Adrenal gland (tissue), 12 donors: Measurements from ENCODE around the gene SIRT5. TPM values are rescaled to one million over a fixed set of nuclear protein-coding genes. Genes with fewer than 3 reads are reported as not detected.

Experiments used
- DNase-seq, 7 donors: peaks; one replicate each; pipeline ENCODE4 v3.0.0-alpha.2; 2019 to 2020
- H3K27ac ChIP-seq, 5 donors: fragments of 200-600 bp; sonication (generic) in 4 of 5; 1 replicate in 3 of 5; 2 replicates in 2 of 5; pipeline versions ENCODE4 v1.5.1 to v1.8.0; 2016 to 2020; ENCODE audit warnings: mild to moderate bottlenecking in 1 of 5
- H3K27me3 ChIP-seq: fragments of 200-600 bp; 2 replicates; pipeline ENCODE4 v1.8.0; 2021
- H3K36me3 ChIP-seq, 2 donors: fragments of 200-600 bp; replicated peaks in 1 of 2; 1 replicate in 1 of 2; 2 replicates in 1 of 2; pipeline versions ENCODE4 v1.5.1 to v1.8.0; 2018 to 2022
- H3K4me1 ChIP-seq, 2 donors: fragments of 200-600 bp; replicated peaks in 1 of 2; 1 replicate in 1 of 2; 2 replicates in 1 of 2; pipeline versions ENCODE4 v1.5.1 to v1.8.0; 2018 to 2021
- H3K4me3 ChIP-seq, 4 donors: fragments of 200-600 bp; sonication (generic) in 3 of 4; one replicate each; pipeline ENCODE4 v1.5.1; 2016 to 2018
- H3K9me3 ChIP-seq, 3 donors: fragments of 200-600 bp; sonication (generic) in 1 of 3; replicated peaks in 1 of 3; 1 replicate in 2 of 3; 2 replicates in 1 of 3; pipeline versions ENCODE4 v1.5.1 to v1.8.0; 2016 to 2021
- POLR2A ChIP-seq, 2 donors: fragments of 450-650 bp; IDR thresholded peaks; one replicate each; pipeline ENCODE4 v1.6.1; 2017; ENCODE audit warnings: antibody characterized with exemption in 2 of 2, mild to moderate bottlenecking in 2 of 2, moderate library complexity in 1 of 2
- WGBS, 4 donors: extraction: QIAGEN DNeasy Blood & Tissue Kit in 2 of 4; methylation state at CpG; one replicate each; pipeline versions ENCODE4 v1.1.5 to v1.1.7; 2013 to 2017; 5-methylcytosine and 5-hydroxymethylcytosine counted together
- intact Hi-C, 2 donors: fragments of 100-400 bp; cut with DNase I; formaldehyde crosslinking; loops; one replicate each; pipeline versions ENCODE4 v1.14.1 to v1.15.0; 2022 to 2023
- polyA plus RNA-seq, 3 donors: library from polyadenylated mRNA; stranded (reverse); fragments of 200-250 nt in 2 of 3; fragments of 350-450 nt in 1 of 3; fragmentation: Illumina TruSeq in 1 of 3; extraction: RNeasy Lipid Tissue Mini Kit (QIAGEN cat#74804) in 1 of 3; gene quantifications; one replicate each; pipeline ENCODE4 v1.2.3, GENCODE V29; 2013 to 2014
- total RNA-seq, 9 donors: library from RNA; depleted of rRNA in 4 of 9; stranded (reverse); fragments of >200 nt in 4 of 9; fragments of 120-200 nt in 1 of 9; fragmentation: NEBNext Ultra II Directional in 1 of 9; extraction: Animal tissue kit (Norgen Biotek cat#: 25700) in 1 of 9; gene quantifications; one replicate each; pipeline versions ENCODE4 v1.1.0 to v1.2.4, GENCODE V29; 2013 to 2023
- TF ChIP-seq, protein P1 (sequence below), 6 experiments: fragments of 450-650 bp in 4 of 6; fragments of 200-600 bp in 2 of 6; sonication (generic) in 1 of 6; IDR thresholded peaks; 1 replicate in 5 of 6; 2 replicates in 1 of 6; pipeline versions ENCODE4 v1.5.1 to v1.8.0; 2016 to 2021; ENCODE audit warnings: antibody characterized with exemption in 6 of 6, mild to moderate bottlenecking in 2 of 6, moderate library complexity in 1 of 6
- donor health status: healthy with polysubstance abuse.
- donor health status: Bipolar disorder and iron deficiency.
- donor health status: DM: yes; HTN: yes; CAD: no.
- donor health status: DM: no; HTN: no; CAD: no.
- donor health status: DM: no; HTN: no; CAD: no.
- donor health status: DM: yes; HTN: yes; CAD: no.

The SIRT5 gene
- total and polyA plus RNA-seq, 12 donors, result 6.6 to 18.2 (median 11.1) TPM

DNA sequence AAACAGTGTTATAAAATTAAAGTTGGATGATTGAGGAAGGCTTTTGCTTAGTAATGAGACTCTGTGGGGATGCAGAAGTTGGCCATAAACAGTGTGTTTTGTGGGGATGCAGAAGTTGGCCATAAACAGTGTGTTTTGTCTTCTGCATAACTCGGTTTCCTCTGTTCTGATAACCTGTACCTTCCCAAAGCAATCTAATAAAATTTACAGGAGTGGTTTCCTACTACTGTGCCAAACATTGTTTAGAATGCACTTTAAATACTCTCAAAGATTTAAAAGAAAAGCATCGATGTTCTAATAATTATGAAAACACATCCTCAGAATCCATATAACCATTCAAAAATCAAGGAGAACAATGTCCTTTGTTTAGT lies 36.9 kb upstream of the SIRT5 start:
- intact Hi-C loops, result loop anchor here (5.0 kb wide), 1 partner anchor 200 kb away; no protein-coding TSS in a partner anchor
- Histone ChIP-seq H3K4me3 (no peak overlapping the region), H3K36me3 (no peaks in the 10 kb centered on the region), H3K4me1 (no peaks in the 10 kb centered on the region), H3K27me3 (no peaks in the 10 kb centered on the region), H3K27ac (no peak overlapping the region), H3K9me3 (no peaks in the 10 kb centered on the region)
- WGBS, 4 donors, result 55 to 73% (median 63%) methylated on average over 2 of the region's 2 CpGs
- DNase-seq, result no peak
- TF ChIP-seq POLR2A (IDR thresholded peaks at IDR 0.05), result no peak
- TF ChIP-seq, protein P1, sequence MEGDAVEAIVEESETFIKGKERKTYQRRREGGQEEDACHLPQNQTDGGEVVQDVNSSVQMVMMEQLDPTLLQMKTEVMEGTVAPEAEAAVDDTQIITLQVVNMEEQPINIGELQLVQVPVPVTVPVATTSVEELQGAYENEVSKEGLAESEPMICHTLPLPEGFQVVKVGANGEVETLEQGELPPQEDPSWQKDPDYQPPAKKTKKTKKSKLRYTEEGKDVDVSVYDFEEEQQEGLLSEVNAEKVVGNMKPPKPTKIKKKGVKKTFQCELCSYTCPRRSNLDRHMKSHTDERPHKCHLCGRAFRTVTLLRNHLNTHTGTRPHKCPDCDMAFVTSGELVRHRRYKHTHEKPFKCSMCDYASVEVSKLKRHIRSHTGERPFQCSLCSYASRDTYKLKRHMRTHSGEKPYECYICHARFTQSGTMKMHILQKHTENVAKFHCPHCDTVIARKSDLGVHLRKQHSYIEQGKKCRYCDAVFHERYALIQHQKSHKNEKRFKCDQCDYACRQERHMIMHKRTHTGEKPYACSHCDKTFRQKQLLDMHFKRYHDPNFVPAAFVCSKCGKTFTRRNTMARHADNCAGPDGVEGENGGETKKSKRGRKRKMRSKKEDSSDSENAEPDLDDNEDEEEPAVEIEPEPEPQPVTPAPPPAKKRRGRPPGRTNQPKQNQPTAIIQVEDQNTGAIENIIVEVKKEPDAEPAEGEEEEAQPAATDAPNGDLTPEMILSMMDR (IDR thresholded peaks at IDR 0.05), result no peak

DNA sequence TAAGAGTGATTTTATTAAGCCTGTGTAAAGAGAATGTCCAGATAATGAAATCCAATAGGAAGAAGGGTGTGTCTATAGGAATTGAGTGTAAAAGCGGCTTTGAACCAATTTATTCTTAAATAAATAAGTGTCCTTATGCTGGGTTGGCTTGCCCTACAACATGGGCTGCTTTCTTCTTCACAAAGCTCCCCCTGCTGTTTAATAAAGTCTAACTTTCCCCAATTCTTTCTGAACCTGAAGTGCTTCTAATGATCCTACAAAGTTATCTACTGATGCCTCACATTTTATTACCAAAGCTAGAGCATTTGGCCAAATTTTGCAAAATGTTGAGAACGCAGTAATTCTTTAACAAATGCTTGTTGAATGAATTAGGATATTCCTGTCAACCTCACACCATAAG lies 36.3 kb upstream of the SIRT5 start:
- WGBS, 4 donors, result 45 to 58% (median 57%) methylated on average over 2 of the region's 2 CpGs
- no peak overlapping the region for H3K27ac ChIP-seq
- no peaks in the 10 kb centered on the region for H3K9me3 ChIP-seq
- DNase-seq, result peak in 1 of 7 donors; percentile 15
- H3K4me3 ChIP-seq, result no peak overlapping the region
- H3K4me1 ChIP-seq, result no peaks in the 10 kb centered on the region
- no peaks in the 10 kb centered on the region for H3K36me3 ChIP-seq
- no peak for TF ChIP-seq POLR2A (IDR thresholded peaks at IDR 0.05)
- TF ChIP-seq, protein P1 (IDR thresholded peaks at IDR 0.05), result peak; percentile 17 to 66 (median 48)
- H3K27me3 ChIP-seq, result no peaks in the 10 kb centered on the region
- intact Hi-C loops, result loop anchor here (5.0 kb wide), 1 partner anchor 201 kb away; no protein-coding TSS in a partner anchor

GRCh38 chr6:13538600-13538999 lies 35.8 kb upstream of the SIRT5 start:
- 65 to 82% (median 72%) methylated on average over 3 of the region's 3 CpGs for WGBS, 4 donors

DNA sequence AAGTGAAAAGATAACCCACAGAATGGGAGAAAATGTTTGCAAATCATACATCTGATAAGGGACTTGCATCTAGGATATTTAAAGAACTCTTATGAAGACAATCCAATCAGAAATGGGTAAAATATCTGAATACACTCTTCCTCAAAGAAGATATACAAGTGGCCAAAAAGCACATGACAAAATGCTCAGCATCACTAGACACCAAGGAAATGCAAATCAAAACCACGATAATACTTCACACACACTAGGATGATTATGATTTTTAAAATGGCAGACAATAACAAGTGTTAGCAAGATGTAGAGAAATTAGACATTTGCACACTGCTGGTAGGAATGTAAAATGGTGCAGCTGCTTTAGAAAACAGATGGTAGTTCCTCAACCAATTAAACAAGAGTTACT lies 34.8 kb upstream of the SIRT5 start:
- Histone ChIP-seq H3K27me3 (no peaks in the 10 kb centered on the region), H3K4me3 (no peak overlapping the region), H3K36me3 (no peaks in the 10 kb centered on the region), H3K4me1 (no peaks in the 10 kb centered on the region), H3K27ac (no peak overlapping the region), H3K9me3 (no peaks in the 10 kb centered on the region)
- no peak for TF ChIP-seq POLR2A (IDR thresholded peaks at IDR 0.05)
- TF ChIP-seq, protein P1 (IDR thresholded peaks at IDR 0.05), result no peak
- DNase-seq, result no peak
- intact Hi-C loops, result loop anchor here (5.0 kb wide), 1 partner anchor 202 kb away; no protein-coding TSS in a partner anchor
- WGBS, 4 donors, result 79 to 90% (median 86%) methylated on average over 1 of the region's 1 CpG

More at GRCh38 chr6:13538600-13538999, 35.8 kb upstream of the SIRT5 start:
- H3K27me3 ChIP-seq, result no peaks in the 10 kb centered on the region
- no peaks in the 10 kb centered on the region for H3K4me1 ChIP-seq
- H3K9me3 ChIP-seq, result no peaks in the 10 kb centered on the region
- no peaks in the 10 kb centered on the region for H3K36me3 ChIP-seq
- no peak overlapping the region for H3K27ac ChIP-seq
- DNase-seq, result no peak
- intact Hi-C loops, result loop anchor here (5.0 kb wide), 1 partner anchor 201 kb away; no protein-coding TSS in a partner anchor
- TF ChIP-seq, protein P1 (IDR thresholded peaks at IDR 0.05), result no peak
- no peak for TF ChIP-seq POLR2A (IDR thresholded peaks at IDR 0.05)
- H3K4me3 ChIP-seq, result no peak overlapping the region
